LNCAP (cell line): ENCODE measurements around the gene SLC66A2.

Experiments used
- TF ChIP-seq, protein P1 (sequence below): fragments of 450-650 bp; IDR thresholded peaks from 2 replicates; pipeline ENCODE4 v1.5.1; 2017; ENCODE audit warnings: mild to moderate bottlenecking

SLC66A2 gene

DNA sequence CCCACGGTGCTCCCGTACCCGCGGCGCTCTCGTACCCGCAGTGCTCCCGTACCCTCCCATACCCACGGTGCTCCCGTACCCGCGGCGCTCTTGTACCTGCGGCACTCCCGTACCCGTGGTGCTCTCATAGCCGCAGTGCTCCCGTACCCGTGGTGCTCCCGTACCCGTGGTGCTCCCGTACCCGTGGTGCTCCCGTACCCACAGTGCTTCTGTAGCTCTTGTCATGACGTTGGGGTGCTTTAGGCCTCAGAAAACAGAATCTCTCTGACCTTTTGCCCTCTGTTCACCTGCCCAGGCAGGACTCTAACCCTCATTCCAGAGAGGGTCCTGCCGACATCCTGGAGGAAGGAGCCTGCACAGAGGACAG lies 35.3 kb downstream of the SLC66A2 start:
- TF ChIP-seq, protein P1, sequence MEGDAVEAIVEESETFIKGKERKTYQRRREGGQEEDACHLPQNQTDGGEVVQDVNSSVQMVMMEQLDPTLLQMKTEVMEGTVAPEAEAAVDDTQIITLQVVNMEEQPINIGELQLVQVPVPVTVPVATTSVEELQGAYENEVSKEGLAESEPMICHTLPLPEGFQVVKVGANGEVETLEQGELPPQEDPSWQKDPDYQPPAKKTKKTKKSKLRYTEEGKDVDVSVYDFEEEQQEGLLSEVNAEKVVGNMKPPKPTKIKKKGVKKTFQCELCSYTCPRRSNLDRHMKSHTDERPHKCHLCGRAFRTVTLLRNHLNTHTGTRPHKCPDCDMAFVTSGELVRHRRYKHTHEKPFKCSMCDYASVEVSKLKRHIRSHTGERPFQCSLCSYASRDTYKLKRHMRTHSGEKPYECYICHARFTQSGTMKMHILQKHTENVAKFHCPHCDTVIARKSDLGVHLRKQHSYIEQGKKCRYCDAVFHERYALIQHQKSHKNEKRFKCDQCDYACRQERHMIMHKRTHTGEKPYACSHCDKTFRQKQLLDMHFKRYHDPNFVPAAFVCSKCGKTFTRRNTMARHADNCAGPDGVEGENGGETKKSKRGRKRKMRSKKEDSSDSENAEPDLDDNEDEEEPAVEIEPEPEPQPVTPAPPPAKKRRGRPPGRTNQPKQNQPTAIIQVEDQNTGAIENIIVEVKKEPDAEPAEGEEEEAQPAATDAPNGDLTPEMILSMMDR, result no peak

DNA sequence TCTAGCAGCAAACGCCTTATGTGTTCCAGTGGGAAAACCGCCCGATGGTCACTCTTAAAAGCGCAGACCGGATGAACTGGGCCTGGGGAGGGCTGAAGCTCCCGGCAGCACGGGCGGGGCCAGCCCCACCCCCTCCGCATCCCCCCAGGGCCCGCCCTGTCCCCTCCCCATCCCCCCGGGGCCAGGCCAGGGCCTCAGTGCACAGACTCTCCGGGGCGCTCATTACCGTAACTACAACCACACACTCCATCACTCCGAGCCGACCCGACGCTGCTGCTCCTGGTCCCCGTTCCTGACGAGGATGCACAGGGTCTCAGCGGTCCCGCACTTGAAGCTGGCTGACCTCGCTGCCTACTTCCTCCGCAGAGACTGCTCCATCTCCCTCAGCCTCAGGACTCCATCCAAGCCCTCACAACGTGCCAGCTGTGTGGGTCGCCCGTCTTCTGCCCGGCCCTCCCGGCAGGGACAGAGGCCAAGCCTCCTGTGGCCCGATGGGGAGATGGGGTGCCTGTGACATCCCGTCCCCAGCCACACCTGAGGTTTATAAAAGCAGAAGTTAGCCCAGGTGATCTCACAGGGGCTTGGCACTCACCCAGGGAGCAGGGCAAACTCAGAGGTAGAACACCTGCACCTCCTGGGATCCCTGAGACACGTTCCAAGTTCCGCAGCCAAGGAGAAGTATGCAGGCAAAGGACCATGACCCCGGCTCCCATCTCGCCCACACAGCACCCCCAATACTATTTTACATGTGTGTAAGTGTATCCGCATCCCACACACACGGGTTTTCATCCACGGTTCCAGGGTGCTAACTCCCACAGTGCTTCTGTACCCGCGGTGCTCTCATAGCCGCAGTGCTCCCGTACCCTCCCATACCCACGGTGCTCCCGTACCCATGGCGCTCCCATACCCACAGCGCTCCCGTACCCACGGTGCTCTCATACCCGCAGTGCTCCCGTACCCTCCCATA lies 36.0 kb downstream of the SLC66A2 start:
- TF ChIP-seq, protein P1, result no peak

DNA sequence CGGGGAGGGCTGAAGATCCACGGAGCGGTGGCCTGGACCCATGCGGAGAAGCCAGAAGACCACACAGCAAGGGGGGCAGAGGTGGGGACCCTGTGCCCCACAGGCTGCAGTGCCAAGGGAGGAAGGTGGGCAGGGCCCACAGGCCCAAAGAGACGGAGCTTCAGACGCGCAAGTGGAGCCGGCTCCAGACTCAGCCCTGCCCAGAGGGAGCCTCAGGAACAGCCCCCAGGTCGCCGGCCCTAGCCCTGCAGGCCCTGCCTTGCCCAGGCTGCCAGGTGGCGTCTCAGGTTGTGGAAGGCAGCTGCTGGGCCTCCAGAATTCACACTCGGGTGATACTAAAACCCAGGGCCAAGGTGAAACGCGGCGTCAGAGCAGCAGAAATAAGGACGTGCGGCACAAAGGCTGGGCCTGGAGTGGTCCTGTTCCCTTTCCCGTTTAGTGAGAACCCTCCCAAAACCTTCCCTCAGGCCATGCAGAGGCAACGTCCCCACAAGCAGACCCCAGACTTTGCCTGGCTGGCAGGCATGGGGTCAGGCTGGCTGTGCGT lies 36.8 kb downstream of the SLC66A2 start:
- TF ChIP-seq, protein P1, result no peak

DNA sequence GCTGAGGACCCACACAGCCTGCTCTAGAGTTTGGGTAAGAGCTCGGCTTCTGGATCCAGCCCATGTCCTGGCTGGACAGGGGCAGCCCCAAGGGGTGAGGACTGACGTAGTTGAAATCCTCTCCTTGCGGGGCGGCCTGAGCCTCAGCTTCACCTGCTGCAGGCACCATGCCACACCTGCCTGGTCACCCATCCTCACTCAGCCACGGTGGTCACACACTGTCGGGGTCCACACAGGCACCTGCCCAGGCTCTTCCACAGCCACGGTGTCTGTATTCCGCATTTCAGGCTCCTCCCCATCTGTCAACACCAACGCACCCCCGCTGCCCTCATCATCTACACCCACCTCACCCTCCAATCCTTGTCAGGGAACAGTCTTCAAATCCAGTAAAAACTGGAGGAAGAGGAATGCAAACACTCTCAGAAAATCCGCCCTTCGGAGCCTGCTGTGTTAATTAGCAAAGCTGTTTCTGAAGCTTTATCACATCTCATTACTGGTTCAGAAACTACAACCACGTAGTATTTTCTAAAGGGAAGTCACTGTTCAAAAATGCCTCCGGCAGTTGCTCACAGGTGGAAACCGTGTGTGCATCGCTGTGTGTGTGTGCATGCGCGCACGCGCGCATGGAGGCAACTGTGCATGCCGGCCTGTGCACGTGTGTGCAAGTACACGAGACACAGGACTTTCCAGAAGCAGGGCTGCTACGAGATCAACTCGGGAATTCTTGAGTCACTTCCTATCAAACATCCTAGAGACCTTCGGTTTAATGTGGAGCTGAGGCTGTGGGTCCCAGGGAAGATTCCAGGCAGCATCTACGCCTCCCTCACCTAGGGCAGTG lies 38.2 kb downstream of the SLC66A2 start:
- TF ChIP-seq, protein P1, result no peak

DNA sequence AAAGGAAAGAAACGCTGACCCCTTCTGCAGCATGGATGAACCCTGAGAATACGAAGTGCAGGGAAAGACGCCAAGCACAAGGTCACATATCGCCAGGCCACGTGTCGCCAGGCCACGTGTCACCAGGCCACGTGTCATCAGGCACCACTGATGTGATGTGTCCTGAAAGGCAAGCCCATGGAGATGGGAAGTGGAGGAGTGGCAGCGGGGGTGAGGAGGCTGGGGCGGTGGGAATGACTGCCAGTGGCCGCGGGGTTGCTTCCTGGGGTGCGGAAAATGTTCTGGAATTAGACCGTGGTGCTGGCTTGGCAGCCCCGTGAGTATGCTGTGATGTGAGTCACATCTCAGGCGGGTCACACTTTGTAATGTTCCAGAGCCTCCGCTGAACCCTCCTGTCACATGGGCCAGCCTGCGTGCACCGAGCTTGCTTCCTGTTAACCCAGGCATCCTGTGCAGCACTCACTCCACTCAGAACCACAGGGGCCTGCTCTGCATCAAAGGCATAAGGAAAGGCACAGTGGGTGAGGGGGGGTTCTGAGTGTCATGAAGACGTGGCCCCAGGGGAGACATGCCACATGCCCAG lies 39.0 kb downstream of the SLC66A2 start:
- TF ChIP-seq, protein P1, result no peak

DNA sequence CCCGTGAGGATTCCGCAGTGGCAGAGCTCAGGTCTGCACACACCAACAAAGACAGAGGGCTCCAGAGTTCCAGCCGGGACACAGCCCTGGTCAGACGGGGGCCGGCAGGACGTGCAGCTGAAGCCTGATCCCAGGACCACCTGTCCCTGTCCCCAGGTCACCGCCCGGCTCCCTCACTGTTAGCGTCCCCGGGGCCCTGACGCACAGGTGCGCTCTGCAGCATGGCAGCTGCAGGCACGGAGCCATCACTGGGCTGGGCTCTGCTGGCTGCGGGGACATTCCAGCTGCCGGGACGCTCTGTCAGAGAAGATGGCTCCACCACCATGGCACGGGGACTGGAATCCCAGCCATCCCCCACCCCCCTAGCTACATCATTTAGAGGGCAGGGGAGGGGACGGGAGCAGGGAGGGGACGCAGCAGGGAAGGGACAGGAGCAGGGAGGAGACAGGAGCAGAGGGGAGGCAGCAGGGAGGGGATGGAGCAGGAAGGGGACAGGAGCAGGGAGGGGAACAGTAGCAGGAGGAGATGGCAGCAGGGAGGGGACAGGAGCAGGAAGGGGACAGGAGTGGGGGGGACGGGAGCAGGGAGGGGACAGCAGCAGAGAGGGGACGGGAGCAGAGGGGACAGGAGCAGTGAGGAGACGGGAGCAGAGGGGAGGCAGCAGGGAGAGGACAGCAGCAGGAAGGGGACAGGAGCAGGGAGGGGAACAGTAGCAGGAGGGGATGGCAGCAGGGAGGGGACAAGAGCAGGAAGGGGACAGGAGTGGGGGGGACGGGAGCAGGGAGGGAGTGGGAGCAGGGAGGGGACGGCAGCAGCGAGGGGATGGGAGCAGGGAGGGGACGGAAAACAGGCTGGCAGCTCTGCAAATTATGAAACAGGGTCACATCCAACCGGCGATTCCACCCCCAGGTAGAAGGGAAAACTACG lies 39.8 kb downstream of the SLC66A2 start:
- TF ChIP-seq, protein P1, result no peak
